Loucy (cell line): Measurements from ENCODE around the gene LRSAM1.

Source experiments
- CTCF ChIP-seq: fragments of 200-600 bp; sonication (generic); conservative IDR thresholded peaks from 2 replicates; pipeline ENCODE4 v1.5.1; 2014; ENCODE audit warnings: mild to moderate bottlenecking, antibody characterized with exemption, low read length
- EZH2phosphoT487 ChIP-seq: fragments of 200-600 bp; IDR thresholded peaks from 2 replicates; pipeline ENCODE4 v1.6.1; 2018; ENCODE audit warnings: antibody characterized with exemption, mild to moderate bottlenecking, moderate library complexity, borderline replicate concordance

- TF ChIP-seq CTCF (no peak), EZH2phosphoT487 (no peak)
Measured at GRCh38 chr9:127497656-127498290, 46.5 kb downstream of the LRSAM1 start.
